A549 (cell line): Measurements from ENCODE around the gene FHIT. TPM values are rescaled to one million over a fixed set of nuclear protein-coding genes. Genes with fewer than 3 reads are reported as not detected.

Experiments used
- ATAC-seq, 2 experiments: fragments of 200-7000 bp in 1 of 2; fragments of >200 bp in 1 of 2; cut with Nextera tagmentation in 1 of 2; cut with Tn5 transposase in 1 of 2; 3 replicates each; pipeline versions ENCODE4 v1.8.0 to v1.9.1; 2018 to 2020; ENCODE audit warnings: mild to moderate bottlenecking in 1 of 2, moderate library complexity in 1 of 2
- CTCF ChIA-PET: fragments of 300-600 bp; sonication (Branson Sonifier 250); formaldehyde crosslinking; extraction: SDS; loops from one replicate; lab custom pipeline; 2021; ENCODE audit warnings: antibody characterized with exemption, inconsistent platforms; lab: Yijun Ruan, JAX
- POLR2A ChIA-PET: fragments of 350-600 bp; formaldehyde crosslinking; extraction: SDS; loops from one replicate; lab custom pipeline; 2021; ENCODE audit warnings: antibody characterized with exemption, inconsistent platforms; lab: Yijun Ruan, JAX
- DNase-seq, 2 experiments: peaks; one replicate each; pipeline versions ENCODE4 v3.0.0 to v3.0.0-alpha.2; 2011 to 2016; ENCODE audit warnings: low read depth in 1 of 2, low spot score in 1 of 2
- FAIRE-seq: peaks from 2 replicates; lab custom pipeline; 2011; peaks lifted over from hg19 to GRCh38; lab: Jason Lieb, UNC
- H3K27ac ChIP-seq, 2 experiments: fragments of >200 bp; sonication (Bioruptor Twin); formaldehyde crosslinking; 3 replicates each; pipeline ENCODE4 v1.5.1; 2016 to 2017
- H3K4me1 ChIP-seq: fragments of >200 bp; sonication (Bioruptor Twin); formaldehyde crosslinking; 3 replicates; pipeline ENCODE4 v1.6.1; 2016
- H3K4me2 ChIP-seq: fragments of >200 bp; sonication (Bioruptor Twin); formaldehyde crosslinking; 3 replicates; pipeline ENCODE4 v1.6.1; 2016
- H3K4me3 ChIP-seq: fragments of >200 bp; sonication (Bioruptor Twin); formaldehyde crosslinking; 3 replicates; pipeline ENCODE4 v1.5.1; 2016
- H3K9me3 ChIP-seq: fragments of >200 bp; sonication (Bioruptor Twin); formaldehyde crosslinking; 3 replicates; pipeline ENCODE4 v1.6.1; 2016
- CEBPB ChIP-seq, 2 experiments: fragments of >200 bp in 1 of 2; sonication (Bioruptor Twin) in 1 of 2; formaldehyde crosslinking in 1 of 2; IDR thresholded peaks; 2 replicates each; pipeline ENCODE4 v1.6.1; 2012 to 2016
- EHF ChIP-seq: fragments of 250-450 bp; sonication (Bioruptor Pico); IDR thresholded peaks from 2 replicates; pipeline ENCODE4 v1.5.0; 2020; ENCODE audit warnings: mild to moderate bottlenecking
- ESRRA ChIP-seq: fragments of 150-350 bp; IDR thresholded peaks from 2 replicates; pipeline ENCODE4 v1.6.1; 2014; ENCODE audit warnings: mild to moderate bottlenecking, low read length, borderline replicate concordance
- FOSB ChIP-seq: fragments of 250-450 bp; sonication (Bioruptor Pico); IDR thresholded peaks from 2 replicates; pipeline ENCODE4 v1.5.0; 2020; ENCODE audit warnings: mild to moderate bottlenecking, moderate library complexity
- FOXS1 ChIP-seq: fragments of 250-450 bp; sonication (Bioruptor Pico); IDR thresholded peaks from 2 replicates; pipeline ENCODE4 v1.5.0; 2020; ENCODE audit warnings: mild to moderate bottlenecking, moderate library complexity
- HOXA7 ChIP-seq: fragments of 250-450 bp; sonication (Bioruptor Pico); IDR thresholded peaks from 2 replicates; pipeline ENCODE4 v1.5.0; 2020; ENCODE audit warnings: mild to moderate bottlenecking, moderate library complexity
- KDM1A ChIP-seq: fragments of 200-600 bp; sonication (generic); IDR thresholded peaks from 2 replicates; pipeline ENCODE4 v1.6.1; 2016; ENCODE audit warnings: low read depth, mild to moderate bottlenecking
- KDM5A ChIP-seq: fragments of 200-600 bp; sonication (generic); IDR thresholded peaks from 2 replicates; pipeline ENCODE4 v1.6.1; 2016; ENCODE audit warnings: antibody characterized with exemption, mild to moderate bottlenecking
- MAFK ChIP-seq: fragments of 450-650 bp; IDR thresholded peaks from 2 replicates; pipeline ENCODE4 v1.6.1; 2014; ENCODE audit not compliant: partially characterized antibody
- MYC ChIP-seq: IDR thresholded peaks from 2 replicates; pipeline ENCODE4 v1.6.1; 2012; ENCODE audit warnings: mild to moderate bottlenecking, inconsistent platforms, low read length, improper control_type of control experiment, borderline replicate concordance
- NPAS2 ChIP-seq: fragments of 250-450 bp; sonication (Bioruptor Pico); IDR thresholded peaks from 2 replicates; pipeline ENCODE4 v1.8.0; 2022; ENCODE audit warnings: mild to moderate bottlenecking, moderate library complexity, borderline replicate concordance
- NR3C1 ChIP-seq: fragments of >200 bp; sonication (Bioruptor Twin); formaldehyde crosslinking; IDR thresholded peaks from 3 replicates; pipeline ENCODE4 v1.6.1; 2017
- RAD21 ChIP-seq, 2 experiments: fragments of >200 bp in 1 of 2; sonication (Bioruptor Twin) in 1 of 2; formaldehyde crosslinking in 1 of 2; IDR thresholded peaks in 1 of 2; conservative IDR thresholded peaks in 1 of 2; 2 replicates in 1 of 2; 3 replicates in 1 of 2; pipeline ENCODE4 v1.6.1; 2012 to 2018; ENCODE audit warnings: inconsistent platforms in 1 of 2
- RNF2 ChIP-seq: fragments of 200-600 bp; sonication (generic); IDR thresholded peaks from 2 replicates; pipeline ENCODE4 v1.6.1; 2016; ENCODE audit warnings: low read depth, mild to moderate bottlenecking, antibody characterized with exemption, moderate library complexity, borderline replicate concordance
- SREBF2 ChIP-seq: fragments of 450-650 bp; IDR thresholded peaks from 2 replicates; pipeline ENCODE4 v1.6.1; 2014; ENCODE audit warnings: mild to moderate bottlenecking, moderate library complexity
- ZSCAN20 ChIP-seq: fragments of 250-450 bp; sonication (Bioruptor Pico); IDR thresholded peaks from 2 replicates; pipeline ENCODE4 v1.8.0; 2022; ENCODE audit warnings: mild to moderate bottlenecking, moderate library complexity
- WGBS: methylation state at CpG from one replicate; pipeline ENCODE4 v1.1.6; 2017; ENCODE audit errors: missing lambda C conversion rate; 5-methylcytosine and 5-hydroxymethylcytosine counted together
- polyA plus RNA-seq, 4 experiments: library from polyadenylated mRNA; depleted of rRNA in 3 of 4; stranded (reverse); fragments of >200 nt; fragmentation: RNase III in 1 of 4; extraction: RNeasy Plus Mini Kit Qiagen cat#74134 plus additional on column Dnase treatment in 1 of 4; gene quantifications; 2 replicates in 3 of 4; 3 replicates in 1 of 4; pipeline ENCODE4 v1.2.3, GENCODE V29; 2011 to 2017
- TF ChIP-seq, protein P1 (sequence below): fragments of 250-450 bp; sonication (Bioruptor Pico); IDR thresholded peaks from 2 replicates; pipeline ENCODE4 v1.5.0; 2021; ENCODE audit warnings: mild to moderate bottlenecking, moderate library complexity, borderline replicate concordance
- TF ChIP-seq, protein P2 (sequence below): fragments of 250-450 bp; sonication (Bioruptor Pico); IDR thresholded peaks from 2 replicates; pipeline ENCODE4 v1.5.0; 2020; ENCODE audit warnings: low read depth, mild to moderate bottlenecking, moderate library complexity
- TF ChIP-seq, protein P3 (sequence below): IDR thresholded peaks from 2 replicates; pipeline ENCODE4 v1.6.1; 2012
- TF ChIP-seq, protein P4 (sequence below): IDR thresholded peaks from 2 replicates; pipeline ENCODE4 v1.6.1; 2012; ENCODE audit warnings: low read depth, borderline replicate concordance

Gene FHIT
- polyA plus RNA-seq, 2 of the 4 experiments (the other 2 are of a cell fraction): 0.76 to 0.92 TPM

DNA sequence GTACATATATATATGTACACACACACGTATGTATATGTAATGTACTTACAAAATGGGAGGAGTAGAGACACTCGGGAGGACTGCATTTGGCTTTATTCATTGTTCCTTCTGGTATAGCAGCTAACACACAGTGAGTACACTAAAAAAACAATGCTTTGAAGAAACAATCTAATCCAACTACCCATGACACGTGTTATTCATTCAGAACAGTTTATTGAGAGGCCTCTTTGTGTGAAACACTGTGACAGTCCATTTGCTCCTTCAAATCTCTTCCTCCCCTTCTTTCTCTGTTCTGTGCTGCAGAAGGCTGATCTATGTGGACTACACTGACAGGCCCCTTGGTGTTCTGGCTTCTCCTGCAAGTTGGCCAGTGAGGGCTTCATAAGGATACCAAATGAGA lies 1125.6 kb downstream of the FHIT start:
- 8% methylated on average over 3 of the region's 3 CpGs for WGBS
- no peak overlapping the region for H3K4me3 ChIP-seq
- DNase-seq (no peak), ATAC-seq (no peak), FAIRE-seq (no peak)
- no peak overlapping the region for H3K27ac ChIP-seq
- ChIA-PET CTCF (no interaction called here), POLR2A (no interaction called here)
- no peak for TF ChIP-seq KDM5A
- TF ChIP-seq, protein P1, sequence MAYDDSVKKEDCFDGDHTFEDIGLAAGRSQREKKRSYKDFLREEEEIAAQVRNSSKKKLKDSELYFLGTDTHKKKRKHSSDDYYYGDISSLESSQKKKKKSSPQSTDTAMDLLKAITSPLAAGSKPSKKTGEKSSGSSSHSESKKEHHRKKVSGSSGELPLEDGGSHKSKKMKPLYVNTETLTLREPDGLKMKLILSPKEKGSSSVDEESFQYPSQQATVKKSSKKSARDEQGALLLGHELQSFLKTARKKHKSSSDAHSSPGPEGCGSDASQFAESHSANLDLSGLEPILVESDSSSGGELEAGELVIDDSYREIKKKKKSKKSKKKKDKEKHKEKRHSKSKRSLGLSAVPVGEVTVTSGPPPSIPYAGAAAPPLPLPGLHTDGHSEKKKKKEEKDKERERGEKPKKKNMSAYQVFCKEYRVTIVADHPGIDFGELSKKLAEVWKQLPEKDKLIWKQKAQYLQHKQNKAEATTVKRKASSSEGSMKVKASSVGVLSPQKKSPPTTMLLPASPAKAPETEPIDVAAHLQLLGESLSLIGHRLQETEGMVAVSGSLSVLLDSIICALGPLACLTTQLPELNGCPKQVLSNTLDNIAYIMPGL: no peak
- TF ChIP-seq EHF: no peak
- TF ChIP-seq ESRRA: no peak
- TF ChIP-seq, protein P2, sequence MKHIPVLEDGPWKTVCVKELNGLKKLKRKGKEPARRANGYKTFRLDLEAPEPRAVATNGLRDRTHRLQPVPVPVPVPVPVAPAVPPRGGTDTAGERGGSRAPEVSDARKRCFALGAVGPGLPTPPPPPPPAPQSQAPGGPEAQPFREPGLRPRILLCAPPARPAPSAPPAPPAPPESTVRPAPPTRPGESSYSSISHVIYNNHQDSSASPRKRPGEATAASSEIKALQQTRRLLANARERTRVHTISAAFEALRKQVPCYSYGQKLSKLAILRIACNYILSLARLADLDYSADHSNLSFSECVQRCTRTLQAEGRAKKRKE (CRISPR knock-in tag): no peak
- no peak for TF ChIP-seq FOXS1 (CRISPR knock-in tag)
- TF ChIP-seq ZSCAN20: no peak
- TF ChIP-seq SREBF2: no peak
- TF ChIP-seq CEBPB (IDR thresholded peaks at IDR 0.05): no peak
- H3K9me3 ChIP-seq: no peaks in the 10 kb centered on the region
- no peaks in the 10 kb centered on the region for H3K4me1 ChIP-seq
- no peak overlapping the region for H3K4me2 ChIP-seq

DNA sequence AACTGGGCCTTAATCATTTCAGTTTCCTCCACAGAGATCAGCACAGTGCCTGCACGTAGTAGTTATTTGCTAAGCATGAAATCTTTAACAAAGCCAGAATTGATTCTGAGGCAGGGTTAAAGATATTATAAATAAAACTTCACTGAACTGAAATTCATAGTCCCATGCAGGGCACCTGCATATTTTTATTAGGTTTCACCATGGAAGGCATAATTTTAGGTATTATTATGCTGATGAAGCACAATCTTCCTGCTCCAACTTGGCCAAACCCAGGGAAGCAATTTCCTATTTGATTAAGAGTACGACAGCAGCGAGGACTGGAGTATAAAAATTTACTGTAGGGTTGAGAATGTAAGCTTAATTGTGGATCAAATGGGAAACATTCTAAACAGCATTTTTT lies 1131.0 kb downstream of the FHIT start:
- no peak overlapping the region for H3K4me3 ChIP-seq
- no peak for FAIRE-seq
- no peak for DNase-seq
- H3K4me1 ChIP-seq: no peaks in the 10 kb centered on the region
- TF ChIP-seq, protein P3, sequence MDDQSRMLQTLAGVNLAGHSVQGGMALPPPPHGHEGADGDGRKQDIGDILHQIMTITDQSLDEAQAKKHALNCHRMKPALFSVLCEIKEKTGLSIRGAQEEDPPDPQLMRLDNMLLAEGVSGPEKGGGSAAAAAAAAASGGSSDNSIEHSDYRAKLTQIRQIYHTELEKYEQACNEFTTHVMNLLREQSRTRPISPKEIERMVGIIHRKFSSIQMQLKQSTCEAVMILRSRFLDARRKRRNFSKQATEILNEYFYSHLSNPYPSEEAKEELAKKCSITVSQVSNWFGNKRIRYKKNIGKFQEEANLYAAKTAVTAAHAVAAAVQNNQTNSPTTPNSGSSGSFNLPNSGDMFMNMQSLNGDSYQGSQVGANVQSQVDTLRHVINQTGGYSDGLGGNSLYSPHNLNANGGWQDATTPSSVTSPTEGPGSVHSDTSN: no peak
- peak; percentile 58 for TF ChIP-seq MAFK
- POLR2A ChIA-PET: no interaction called here
- no peaks in the 10 kb centered on the region for H3K9me3 ChIP-seq
- H3K27ac ChIP-seq: no peak overlapping the region
- no peak overlapping the region for H3K4me2 ChIP-seq
- no peak for ATAC-seq
- 25% methylated on average over 3 of the region's 3 CpGs for WGBS
- CTCF ChIA-PET: no interaction called here

DNA sequence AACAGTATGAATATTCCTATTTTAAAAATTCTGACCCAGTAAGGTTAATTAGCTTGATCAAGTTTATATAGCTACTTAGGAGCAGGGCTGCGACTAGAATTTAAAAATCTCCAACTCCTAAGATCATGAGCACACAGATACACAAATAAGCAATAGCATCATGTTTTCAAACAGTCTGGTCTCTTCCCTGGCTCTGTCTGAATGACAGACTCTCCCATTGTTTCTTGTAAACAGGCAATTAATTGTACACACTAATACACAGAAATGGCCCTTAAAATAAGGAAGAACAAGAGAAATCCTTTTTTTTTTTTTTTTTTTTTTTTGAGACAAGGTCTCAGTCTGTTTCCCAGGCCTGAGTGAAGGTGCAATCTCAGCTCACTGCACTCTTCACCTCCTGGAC lies 1137.1 kb downstream of the FHIT start:
- DNase-seq (no peak), FAIRE-seq (no peak), ATAC-seq (no peak)
- no peaks in the 10 kb centered on the region for H3K4me1 ChIP-seq
- CTCF ChIA-PET: no interaction called here
- no peak overlapping the region for H3K4me2 ChIP-seq
- WGBS: 33% methylated on average over 1 of the region's 1 CpG
- no peak overlapping the region for H3K4me3 ChIP-seq
- no peak overlapping the region for H3K27ac ChIP-seq
- POLR2A ChIA-PET: no interaction called here
- no peaks in the 10 kb centered on the region for H3K9me3 ChIP-seq
- no peak for TF ChIP-seq FOSB (CRISPR knock-in tag)
- no peak for TF ChIP-seq KDM1A

DNA sequence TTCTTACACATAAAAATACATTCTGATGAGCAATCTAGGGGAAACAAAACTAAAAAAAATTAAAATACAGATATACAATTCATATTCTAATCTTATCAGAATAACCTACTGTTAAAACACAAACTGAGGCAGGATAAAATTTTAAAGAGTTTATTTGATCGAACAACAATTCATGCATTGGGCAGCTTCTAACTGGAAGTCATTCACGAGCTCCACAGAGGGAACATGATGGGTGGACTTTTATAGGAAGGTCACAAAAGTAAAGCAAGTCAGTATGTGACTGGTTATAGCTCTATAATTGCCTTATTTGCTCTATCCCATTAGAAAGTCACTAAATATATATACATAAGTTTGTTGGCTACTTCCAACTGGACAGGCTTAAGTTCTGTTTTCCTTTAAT lies 1144.0 kb downstream of the FHIT start:
- CTCF ChIA-PET: no interaction called here
- H3K27ac ChIP-seq: no peak overlapping the region
- 6% methylated on average over 2 of the region's 2 CpGs for whole genome bisulfite sequencing
- no peak for DNase-seq
- TF ChIP-seq, protein P4, sequence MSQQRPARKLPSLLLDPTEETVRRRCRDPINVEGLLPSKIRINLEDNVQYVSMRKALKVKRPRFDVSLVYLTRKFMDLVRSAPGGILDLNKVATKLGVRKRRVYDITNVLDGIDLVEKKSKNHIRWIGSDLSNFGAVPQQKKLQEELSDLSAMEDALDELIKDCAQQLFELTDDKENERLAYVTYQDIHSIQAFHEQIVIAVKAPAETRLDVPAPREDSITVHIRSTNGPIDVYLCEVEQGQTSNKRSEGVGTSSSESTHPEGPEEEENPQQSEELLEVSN: no peak
- TF ChIP-seq NR3C1: no peak
- no peak for TF ChIP-seq HOXA7
- no peak for TF ChIP-seq RNF2
- no peak for TF ChIP-seq MYC
- no peak for TF ChIP-seq RAD21 (conservative IDR thresholded peaks at IDR 0.05 in 1 of 2, IDR thresholded peaks at IDR 0.05 in 1 of 2)
- TF ChIP-seq NPAS2 (CRISPR knock-in tag): no peak
- TF ChIP-seq, all 56 proteins: peak for 0
- POLR2A ChIA-PET: no interaction called here
- ATAC-seq: no peak
- H3K9me3 ChIP-seq: no peaks in the 10 kb centered on the region
- no peak overlapping the region for H3K4me2 ChIP-seq
- no peak for FAIRE-seq
- H3K4me1 ChIP-seq: no peaks in the 10 kb centered on the region
- H3K4me3 ChIP-seq: no peak overlapping the region
